COR-L47 (cell line): ENCODE results near the gene CAAP1.
"Not testable (repeated sequence)": the region's sequence is repeated elsewhere in the genome, so short reads cannot be mapped to it uniquely, and the experiment has no call there.

ENCODE experiments used
- DNase-seq: peaks from one replicate; lab custom pipeline; 2025; lab: John Stamatoyannopoulos, UW

The CAAP1 gene

DNA sequence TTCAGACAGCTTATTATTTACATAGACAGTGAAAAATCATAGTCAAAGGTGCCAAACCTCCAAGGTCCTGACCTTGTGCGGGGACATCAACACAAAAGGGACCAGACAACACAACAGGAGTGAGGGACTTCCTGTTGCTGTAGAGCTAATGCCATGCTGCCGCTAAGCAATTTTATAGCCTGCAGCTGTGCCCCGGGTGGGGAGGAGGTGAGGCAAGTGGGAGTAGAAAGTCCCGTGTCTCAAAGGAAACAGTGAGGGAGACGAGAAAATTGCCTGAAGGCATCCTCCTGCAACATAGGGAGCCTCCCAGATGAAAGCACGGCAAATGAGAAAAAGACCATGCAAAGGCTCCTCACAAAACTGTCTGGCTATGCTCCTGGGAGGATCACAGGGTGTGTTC, 58.8 kb downstream of the CAAP1 start:
- peak; percentile 37 for DNase-seq

DNA sequence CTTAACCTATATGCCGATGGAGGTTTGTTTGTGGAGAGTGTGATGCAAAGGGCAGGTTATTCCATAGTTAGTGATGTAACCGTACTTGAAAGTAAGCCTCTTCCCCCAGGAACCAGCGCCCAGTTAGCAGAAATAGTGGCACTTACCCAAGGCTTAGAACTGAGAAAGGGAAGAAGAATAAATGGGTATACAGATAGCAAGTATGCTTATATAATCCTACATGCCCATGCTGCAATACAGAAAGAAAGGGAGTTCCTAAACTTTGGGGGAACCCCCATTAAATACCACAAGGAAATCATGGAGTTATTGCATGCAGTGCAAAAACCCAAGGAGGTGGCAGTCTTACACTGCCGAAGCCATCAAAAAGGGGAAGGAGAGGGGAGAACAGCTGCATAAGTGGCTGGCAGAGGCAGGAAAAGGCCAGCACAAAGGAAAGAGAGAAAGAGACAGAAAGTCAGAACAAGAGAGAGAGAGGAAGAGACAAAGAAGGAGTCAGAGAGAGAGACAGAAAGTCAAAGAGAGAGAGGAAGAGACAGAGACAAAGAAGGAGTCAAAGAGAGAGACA, 64.1 kb downstream of the CAAP1 start:
- DNase-seq = not testable (repeated sequence)

DNA sequence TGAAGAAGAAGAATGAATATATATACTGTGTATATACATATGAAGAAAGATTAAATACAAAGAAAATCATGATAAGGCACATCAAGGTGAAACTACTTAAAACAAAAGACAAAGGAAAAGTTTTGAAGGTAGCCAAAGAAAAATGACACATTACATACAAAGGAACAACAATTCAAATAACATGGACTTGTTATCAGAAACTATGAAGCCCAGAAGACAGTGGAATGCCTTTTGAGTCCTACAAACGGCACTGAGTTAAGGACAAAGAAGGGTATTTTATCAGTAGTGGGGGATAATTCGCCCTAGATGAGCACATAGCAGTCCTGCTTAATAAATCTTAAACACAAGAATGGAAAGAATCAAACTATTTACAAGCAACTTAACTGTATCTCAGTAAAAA, 77.8 kb downstream of the CAAP1 start:
- DNase-seq = no peak

DNA sequence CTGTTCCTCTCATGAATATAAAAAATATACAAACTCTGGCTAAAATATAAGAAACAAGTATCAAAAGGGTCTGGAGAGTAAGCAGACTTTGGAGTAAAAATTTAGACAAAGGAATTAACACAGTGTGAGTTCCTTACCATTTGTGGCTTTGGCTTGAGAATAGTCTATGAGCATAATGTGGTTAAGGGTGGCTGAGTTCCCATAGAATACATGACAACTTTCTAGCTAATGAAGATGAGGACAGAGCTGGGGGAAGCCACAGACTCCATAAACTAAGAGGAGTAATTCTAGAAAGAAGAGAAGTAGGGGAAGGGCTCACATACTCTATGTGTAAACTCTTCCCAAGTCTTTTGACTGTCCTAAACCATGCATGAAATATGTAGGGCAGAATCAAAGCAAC, 79.4 kb downstream of the CAAP1 start:
- no peak for DNase-seq

DNA sequence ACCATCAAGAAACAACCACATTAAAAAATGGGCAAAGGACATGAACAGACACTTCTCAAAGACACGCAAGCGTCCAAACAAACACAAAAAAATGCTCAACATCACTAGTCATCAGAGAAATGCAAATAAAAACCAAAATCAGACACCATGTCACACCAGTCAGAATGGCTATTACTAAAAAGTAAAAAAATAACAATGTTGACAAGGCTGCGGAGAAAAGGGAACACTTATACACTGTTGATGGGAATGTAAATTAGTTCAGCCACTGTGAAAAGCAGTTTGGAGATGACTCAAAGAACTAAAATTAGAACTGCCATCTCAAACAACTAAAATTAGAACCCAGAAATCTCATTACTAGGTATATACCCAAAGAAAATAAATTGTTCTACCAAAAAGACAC, 80.4 kb downstream of the CAAP1 start:
- DNase-seq = no peak

DNA sequence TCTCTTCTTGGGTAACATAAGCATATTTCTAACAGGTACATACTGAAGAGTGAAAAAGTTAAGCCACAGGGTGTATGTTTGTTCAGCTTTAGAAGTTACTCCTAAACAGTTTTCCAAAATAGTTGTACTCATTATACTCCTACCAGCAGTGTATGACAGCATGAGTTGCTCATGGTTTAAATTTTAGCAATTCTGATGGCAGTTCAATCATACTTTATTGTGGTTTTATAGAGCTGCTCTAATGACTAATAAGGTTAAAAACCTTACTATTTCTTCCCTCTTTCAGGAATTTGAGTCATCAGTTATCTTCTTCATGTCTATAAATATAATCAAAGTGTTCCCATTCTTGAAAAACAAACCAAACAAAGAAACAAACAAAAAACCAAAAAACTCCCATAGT, 81.5 kb downstream of the CAAP1 start:
- no peak for DNase-seq

DNA sequence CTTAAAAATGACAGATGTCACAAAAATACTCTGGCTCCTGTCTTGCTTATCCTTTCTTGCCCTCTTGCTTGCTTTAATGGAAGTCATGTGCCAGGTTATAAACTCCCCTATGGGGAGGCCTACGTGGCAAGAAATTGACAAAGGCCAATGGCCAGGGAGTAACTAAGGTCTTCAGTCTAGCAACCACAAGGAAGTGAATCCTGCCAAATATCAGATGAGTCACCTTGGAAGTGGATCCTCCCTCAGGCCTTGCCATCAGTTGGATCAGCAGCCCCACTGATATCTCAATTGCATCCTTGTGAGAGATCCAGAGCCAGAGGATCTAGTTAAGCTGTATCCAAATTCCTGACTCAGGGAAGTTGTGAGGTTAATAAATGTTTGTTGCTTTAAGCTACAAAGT, 82.8 kb downstream of the CAAP1 start:
- DNase-seq = no peak

DNA sequence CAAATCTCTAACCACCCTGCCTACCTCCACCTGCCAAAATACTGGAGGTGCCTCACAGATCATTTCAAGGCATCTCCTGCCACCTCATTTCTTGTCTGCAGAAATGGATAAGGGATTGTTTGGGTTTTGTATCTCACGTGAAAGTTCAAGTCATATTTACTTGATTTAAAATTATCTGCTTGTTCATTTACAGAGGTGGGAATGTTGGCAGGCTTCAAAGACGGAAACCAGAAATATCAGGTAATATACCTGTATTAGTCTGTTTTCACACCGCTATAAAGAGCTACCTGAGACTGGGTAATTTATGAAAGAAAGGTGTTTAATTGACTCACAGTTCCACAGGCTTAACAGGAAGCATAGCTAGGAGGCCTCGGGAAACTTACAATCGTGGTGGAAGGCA, 85.4 kb downstream of the CAAP1 start:
- DNase-seq = no peak

DNA sequence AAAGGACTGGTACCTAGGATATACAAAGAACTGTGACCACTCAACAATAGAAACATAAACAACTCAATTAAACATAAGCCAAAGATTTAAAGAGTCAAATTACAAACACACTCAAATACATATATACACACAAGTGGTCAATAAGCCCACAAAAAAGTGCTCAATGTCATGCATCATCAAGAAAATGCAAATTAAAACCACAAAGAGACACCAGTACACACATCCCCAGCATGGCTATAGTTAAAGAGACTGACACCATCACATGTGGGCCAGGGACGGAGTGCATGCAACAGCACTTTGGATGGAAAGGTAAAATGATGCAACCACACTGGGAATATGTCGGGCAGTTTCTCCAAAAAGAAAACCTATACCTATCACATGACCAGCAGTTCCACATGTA, 89.7 kb downstream of the CAAP1 start:
- no peak for DNase-seq

DNA sequence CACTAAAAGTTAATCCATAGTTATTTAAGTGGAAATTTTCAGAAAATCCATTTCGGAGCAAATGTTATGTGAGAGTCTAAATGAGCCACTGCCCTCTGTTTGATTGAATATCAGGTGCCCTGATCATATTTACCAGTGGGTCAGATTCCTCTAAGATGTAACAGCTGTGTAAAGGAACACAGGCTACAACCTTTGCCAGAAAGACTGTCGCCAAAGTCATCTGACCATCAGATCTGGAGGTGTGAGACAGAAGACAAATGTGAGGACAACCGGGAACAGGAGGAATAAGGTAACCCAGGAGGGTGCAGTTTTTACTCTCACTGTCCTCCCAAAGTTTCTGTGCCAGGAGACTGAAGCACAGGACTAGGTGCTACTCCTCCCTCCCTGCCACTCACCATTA, 90.8 kb downstream of the CAAP1 start:
- no peak for DNase-seq

DNA sequence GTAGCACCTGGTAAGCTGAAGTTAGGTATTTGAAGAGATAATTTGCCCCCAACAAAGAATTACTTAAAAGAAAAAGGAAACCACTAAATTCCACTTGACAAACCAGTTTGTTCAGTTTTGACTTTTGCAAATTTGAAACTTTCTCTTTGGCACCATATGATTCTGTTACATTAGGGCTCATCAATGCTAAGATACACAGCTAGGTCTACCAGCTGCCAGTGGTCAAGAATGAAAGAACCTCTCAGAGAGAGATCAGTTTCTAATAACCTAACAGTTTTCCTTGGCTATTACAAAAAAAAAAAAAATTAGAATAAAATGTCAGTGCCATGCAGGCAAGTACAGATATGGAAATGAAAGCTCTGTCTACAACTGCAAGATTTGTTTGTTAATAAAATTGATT, 92.3 kb downstream of the CAAP1 start:
- DNase-seq = no peak

DNA sequence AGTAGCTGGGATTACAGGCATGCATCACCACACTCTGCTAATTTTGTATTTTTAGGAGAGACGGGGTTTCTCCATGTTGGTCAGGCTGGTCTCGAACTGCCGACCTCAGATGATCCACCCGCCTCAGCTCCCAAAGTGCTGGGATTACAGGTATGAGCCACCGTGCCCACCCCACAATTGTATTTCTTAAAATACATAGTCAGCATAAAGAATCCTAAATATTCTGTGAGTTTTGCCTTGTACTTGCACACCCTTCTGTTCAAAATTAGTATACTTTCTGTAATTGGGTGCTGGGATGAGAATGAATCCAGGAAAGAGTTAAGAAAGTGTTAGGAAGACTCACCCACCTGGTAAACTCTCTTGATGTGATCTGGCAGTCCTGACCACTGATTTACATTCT, 101.3 kb downstream of the CAAP1 start:
- DNase-seq = no peak
